Mesothelial cell of epicardium (in vitro differentiated cells): ENCODE data around the gene MIEN1. TPM values are rescaled to one million over a fixed set of nuclear protein-coding genes. Genes with fewer than 3 reads are reported as not detected.
"Not testable (repeated sequence)": the region's sequence is repeated elsewhere in the genome, so short reads cannot be mapped to it uniquely, and the experiment has no call there.

Source experiments
- DNase-seq, 2 experiments: peaks; one replicate each; pipeline ENCODE4 v3.0.0; 2021; ENCODE audit warnings: low spot score in 2 of 2; ENCODE audit not compliant: unreplicated experiment in 2 of 2
- H3K27ac Mint-ChIP-seq: 2 replicates; pipeline ENCODE4 v1.8.0; 2021; ENCODE audit warnings: mixed read lengths
- H3K27me3 Mint-ChIP-seq: 2 replicates; pipeline ENCODE4 v1.8.0; 2021; ENCODE audit warnings: low read depth, mixed read lengths
- H3K36me3 Mint-ChIP-seq: 2 replicates; pipeline ENCODE4 v1.8.0; 2021; ENCODE audit warnings: mixed read lengths
- H3K4me1 Mint-ChIP-seq: 2 replicates; pipeline ENCODE4 v1.8.0; 2021; ENCODE audit warnings: mixed read lengths
- H3K4me3 Mint-ChIP-seq: 2 replicates; pipeline ENCODE4 v1.8.0; 2021; ENCODE audit warnings: mild to moderate bottlenecking, moderate library complexity, mixed read lengths
- H3K9me3 Mint-ChIP-seq: 2 replicates; pipeline ENCODE4 v1.8.0; 2021; ENCODE audit warnings: mixed read lengths
- CTCF ChIP-seq: fragments of 200-600 bp; sonication (generic); IDR thresholded peaks from one replicate; pipeline ENCODE4 v1.5.0; 2021; ENCODE audit warnings: antibody characterized with exemption; ENCODE audit not compliant: unreplicated experiment
- total RNA-seq: library from RNA; stranded (reverse); gene quantifications from 3 replicates; pipeline ENCODE4 v1.2.1, GENCODE V29; 2021

Gene MIEN1
- total RNA-seq, 1 donor from 2014 or later, result 35.3 TPM

GRCh38 chr17:39716879-39717536 is 13.3 kb downstream of the MIEN1 start:
- Mint-ChIP-seq H3K4me1 (no peaks in the 10 kb centered on the region), H3K4me3 (no peak overlapping the region), H3K27ac (no peak overlapping the region), H3K36me3 (peaks cover 25% of the 10 kb centered on the region), H3K9me3 (no peaks in the 10 kb centered on the region), H3K27me3 (no peaks in the 10 kb centered on the region)
- no peak for DNase-seq
- no peak for TF ChIP-seq CTCF

GRCh38 chr17:39716073-39716818 is 14.1 kb downstream of the MIEN1 start:
- Mint-ChIP-seq H3K36me3 (peaks cover 22% of the 10 kb centered on the region), H3K27ac (no peak overlapping the region), H3K4me3 (no peak overlapping the region), H3K9me3 (no peaks in the 10 kb centered on the region), H3K27me3 (no peaks in the 10 kb centered on the region), H3K4me1 (no peaks in the 10 kb centered on the region)
- no peak for DNase-seq
- no peak for TF ChIP-seq CTCF

- TF ChIP-seq CTCF, result no peak
- H3K4me3 Mint-ChIP-seq, result no peak overlapping the region
- H3K36me3 Mint-ChIP-seq, result peaks cover 22% of the 10 kb centered on the region
- H3K27me3 Mint-ChIP-seq, result no peaks in the 10 kb centered on the region
- no peak for DNase-seq
- H3K27ac Mint-ChIP-seq, result no peak overlapping the region
- no peaks in the 10 kb centered on the region for H3K9me3 Mint-ChIP-seq
- no peaks in the 10 kb centered on the region for H3K4me1 Mint-ChIP-seq
These were observed 14.8 kb downstream of the MIEN1 start for GRCh38 chr17:39715375-39716072.

- no peak for TF ChIP-seq CTCF
- no peak overlapping the region for H3K4me3 Mint-ChIP-seq
- peaks cover 20% of the 10 kb centered on the region for H3K36me3 Mint-ChIP-seq
- H3K9me3 Mint-ChIP-seq, result no peaks in the 10 kb centered on the region
- DNase-seq, result no peak
- no peaks in the 10 kb centered on the region for H3K4me1 Mint-ChIP-seq
- no peak overlapping the region for H3K27ac Mint-ChIP-seq
- H3K27me3 Mint-ChIP-seq, result no peaks in the 10 kb centered on the region
These were observed 16.1 kb downstream of the MIEN1 start for GRCh38 chr17:39714234-39714633.

- no peak for DNase-seq
- TF ChIP-seq CTCF, result no peak
- no peak overlapping the region for H3K27ac Mint-ChIP-seq
- peaks cover 24% of the 10 kb centered on the region for H3K36me3 Mint-ChIP-seq
- no peaks in the 10 kb centered on the region for H3K9me3 Mint-ChIP-seq
- H3K4me3 Mint-ChIP-seq, result no peak overlapping the region
- no peaks in the 10 kb centered on the region for H3K4me1 Mint-ChIP-seq
- H3K27me3 Mint-ChIP-seq, result no peaks in the 10 kb centered on the region
These were observed 18.5 kb downstream of the MIEN1 start for GRCh38 chr17:39711851-39712250.

GRCh38 chr17:39711071-39711470 is 19.3 kb downstream of the MIEN1 start:
- not testable (repeated sequence) for H3K27ac Mint-ChIP-seq, DNase-seq, H3K4me1 Mint-ChIP-seq, H3K9me3 Mint-ChIP-seq, H3K4me3 Mint-ChIP-seq, H3K27me3 Mint-ChIP-seq
- H3K36me3 Mint-ChIP-seq, result peaks cover 24% of the 10 kb centered on the region
